ENCODE results near the gene PA2G4.

- TF ChIP-seq, protein P1, sequence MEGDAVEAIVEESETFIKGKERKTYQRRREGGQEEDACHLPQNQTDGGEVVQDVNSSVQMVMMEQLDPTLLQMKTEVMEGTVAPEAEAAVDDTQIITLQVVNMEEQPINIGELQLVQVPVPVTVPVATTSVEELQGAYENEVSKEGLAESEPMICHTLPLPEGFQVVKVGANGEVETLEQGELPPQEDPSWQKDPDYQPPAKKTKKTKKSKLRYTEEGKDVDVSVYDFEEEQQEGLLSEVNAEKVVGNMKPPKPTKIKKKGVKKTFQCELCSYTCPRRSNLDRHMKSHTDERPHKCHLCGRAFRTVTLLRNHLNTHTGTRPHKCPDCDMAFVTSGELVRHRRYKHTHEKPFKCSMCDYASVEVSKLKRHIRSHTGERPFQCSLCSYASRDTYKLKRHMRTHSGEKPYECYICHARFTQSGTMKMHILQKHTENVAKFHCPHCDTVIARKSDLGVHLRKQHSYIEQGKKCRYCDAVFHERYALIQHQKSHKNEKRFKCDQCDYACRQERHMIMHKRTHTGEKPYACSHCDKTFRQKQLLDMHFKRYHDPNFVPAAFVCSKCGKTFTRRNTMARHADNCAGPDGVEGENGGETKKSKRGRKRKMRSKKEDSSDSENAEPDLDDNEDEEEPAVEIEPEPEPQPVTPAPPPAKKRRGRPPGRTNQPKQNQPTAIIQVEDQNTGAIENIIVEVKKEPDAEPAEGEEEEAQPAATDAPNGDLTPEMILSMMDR (IDR thresholded peaks at IDR 0.05) = no peak
- no peak for TF ChIP-seq POLR2A (IDR thresholded peaks at IDR 0.05)
These were observed 38.9 kb downstream of the PA2G4 start for GRCh38 chr12:56143217-56143616.

Data from heart left ventricle (tissue), 13 donors.